ENCODE measurements around the gene CFAP52. TPM values are rescaled to one million over a fixed set of nuclear protein-coding genes. Genes with fewer than 3 reads are reported as not detected.
"Not testable (repeated sequence)": the region's sequence is repeated elsewhere in the genome, so short reads cannot be mapped to it uniquely, and the experiment has no call there.

Gene CFAP52, protein sequence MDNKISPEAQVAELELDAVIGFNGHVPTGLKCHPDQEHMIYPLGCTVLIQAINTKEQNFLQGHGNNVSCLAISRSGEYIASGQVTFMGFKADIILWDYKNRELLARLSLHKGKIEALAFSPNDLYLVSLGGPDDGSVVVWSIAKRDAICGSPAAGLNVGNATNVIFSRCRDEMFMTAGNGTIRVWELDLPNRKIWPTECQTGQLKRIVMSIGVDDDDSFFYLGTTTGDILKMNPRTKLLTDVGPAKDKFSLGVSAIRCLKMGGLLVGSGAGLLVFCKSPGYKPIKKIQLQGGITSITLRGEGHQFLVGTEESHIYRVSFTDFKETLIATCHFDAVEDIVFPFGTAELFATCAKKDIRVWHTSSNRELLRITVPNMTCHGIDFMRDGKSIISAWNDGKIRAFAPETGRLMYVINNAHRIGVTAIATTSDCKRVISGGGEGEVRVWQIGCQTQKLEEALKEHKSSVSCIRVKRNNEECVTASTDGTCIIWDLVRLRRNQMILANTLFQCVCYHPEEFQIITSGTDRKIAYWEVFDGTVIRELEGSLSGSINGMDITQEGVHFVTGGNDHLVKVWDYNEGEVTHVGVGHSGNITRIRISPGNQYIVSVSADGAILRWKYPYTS
- not detected in 2 replicates for total RNA-seq

DNA sequence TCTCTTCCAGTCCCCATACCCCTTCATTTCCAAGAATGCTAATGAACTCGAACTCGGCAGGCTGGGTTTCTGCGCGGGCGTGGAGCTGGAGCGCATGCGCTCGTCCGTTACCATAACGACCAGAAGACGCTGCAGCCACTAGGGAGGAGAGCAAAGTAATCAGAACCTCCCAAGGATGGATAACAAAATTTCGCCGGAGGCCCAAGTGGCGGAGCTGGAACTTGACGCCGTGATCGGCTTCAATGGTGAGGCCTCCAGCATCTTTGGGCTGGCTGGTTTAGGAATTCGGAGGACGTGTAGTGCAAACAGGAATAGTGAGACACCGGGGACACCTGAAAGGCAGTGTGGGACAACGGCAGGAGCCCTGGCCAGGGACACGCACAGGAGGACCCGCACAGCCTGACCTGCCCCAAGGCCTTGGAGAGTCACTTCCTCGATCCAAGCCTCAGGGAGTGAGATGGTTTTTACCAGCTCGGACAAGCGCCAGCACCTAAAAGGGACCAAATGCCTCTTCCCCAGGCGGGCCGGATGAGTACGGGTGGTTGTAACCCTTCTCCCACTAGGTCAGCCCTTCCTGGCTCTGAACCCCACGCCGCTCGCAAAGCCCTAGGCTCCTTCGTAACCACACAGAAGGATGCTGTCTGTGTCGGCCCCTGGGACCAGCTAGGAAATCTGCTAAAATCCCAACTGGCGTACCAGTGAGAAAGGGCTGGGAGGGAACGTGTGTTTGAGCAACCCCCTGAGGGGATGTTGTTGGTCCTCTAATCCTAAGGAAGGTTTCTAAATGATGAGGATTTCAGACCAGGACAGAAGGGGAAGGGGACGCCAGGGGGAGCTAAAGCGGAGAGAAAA lies at the start of gene CFAP52:
CFAP52 (plus strand) TSS at position 122 of the 852 bp plus-strand sequence; CDS start at position 176, 54 bp downstream.
- intact Hi-C loops (cut with micrococcal nuclease), result loop anchor here (2.0 kb wide), 2 partner anchors 100 to 168 kb away; no protein-coding TSS in a partner anchor

DNA sequence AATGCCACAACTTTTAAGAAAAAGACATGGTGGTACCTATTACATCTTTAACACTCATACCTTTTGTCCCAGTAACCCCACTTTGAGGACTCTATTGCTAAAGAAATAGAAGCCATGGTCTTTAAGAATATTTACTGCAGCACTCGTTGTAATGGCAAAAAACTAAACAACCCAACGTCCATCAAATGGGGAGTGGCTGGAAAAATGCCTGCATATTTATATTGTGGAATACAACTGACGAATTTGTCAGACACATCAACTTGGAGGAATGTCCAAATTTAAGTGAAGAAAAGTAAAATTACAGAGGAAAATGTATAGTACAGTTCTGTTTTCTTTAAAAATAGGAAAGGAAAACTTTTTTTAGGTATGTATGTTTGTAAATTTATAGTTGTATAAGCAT lies 48.7 kb upstream of the CFAP52 start:
- intact Hi-C loops (cut with micrococcal nuclease), result no loop called here

DNA sequence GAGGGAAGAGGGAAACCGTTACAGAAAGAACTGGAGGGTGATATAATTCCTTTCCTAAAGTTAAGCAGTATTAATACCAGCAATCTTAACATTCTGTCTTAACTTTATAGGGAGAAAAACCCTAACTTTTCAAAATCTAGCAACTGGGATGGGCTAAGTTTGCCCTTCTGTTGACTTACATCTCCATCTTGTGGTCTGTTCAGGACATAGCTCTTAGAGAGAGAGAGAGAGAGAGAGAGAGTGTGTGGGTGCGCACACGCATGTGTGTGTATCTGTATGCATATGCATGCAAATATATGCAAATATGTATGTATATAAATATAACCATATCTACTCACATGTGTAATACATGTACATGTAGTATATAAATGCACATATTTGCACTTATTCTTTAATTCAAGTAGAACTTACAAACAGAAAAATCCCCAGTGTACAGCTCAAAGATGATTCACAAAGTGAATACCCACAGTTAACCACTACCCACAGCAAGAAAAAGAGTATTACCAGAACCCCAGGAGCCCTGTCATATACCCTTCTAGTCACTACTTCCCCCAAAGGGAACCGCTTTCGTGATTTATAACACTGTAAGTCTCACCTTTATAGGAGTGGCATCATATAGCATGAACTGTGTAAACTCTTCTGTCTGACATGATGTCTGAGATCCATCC lies 47.3 kb upstream of the CFAP52 start:
- intact Hi-C loops (cut with micrococcal nuclease), result no loop called here

DNA sequence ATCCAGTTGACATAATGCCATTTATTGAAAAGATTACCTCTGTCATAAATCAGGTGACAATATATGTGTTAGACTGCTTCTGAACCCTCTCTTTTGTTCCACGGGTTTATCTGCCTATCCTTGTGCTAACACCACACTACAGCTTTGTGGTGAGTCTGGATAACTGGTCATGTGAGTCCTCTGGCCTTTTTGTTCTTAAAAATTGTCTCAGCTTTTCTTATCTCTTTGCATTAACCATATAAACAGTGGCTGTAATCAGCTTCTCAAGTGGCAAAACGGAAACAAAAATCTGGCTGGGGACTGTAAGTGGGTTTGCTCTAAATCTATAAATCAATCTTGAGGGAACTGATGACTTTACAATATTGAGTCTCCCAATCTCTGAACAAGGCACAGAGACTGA lies 45.4 kb upstream of the CFAP52 start:
- intact Hi-C loops (cut with micrococcal nuclease), result no loop called here

DNA sequence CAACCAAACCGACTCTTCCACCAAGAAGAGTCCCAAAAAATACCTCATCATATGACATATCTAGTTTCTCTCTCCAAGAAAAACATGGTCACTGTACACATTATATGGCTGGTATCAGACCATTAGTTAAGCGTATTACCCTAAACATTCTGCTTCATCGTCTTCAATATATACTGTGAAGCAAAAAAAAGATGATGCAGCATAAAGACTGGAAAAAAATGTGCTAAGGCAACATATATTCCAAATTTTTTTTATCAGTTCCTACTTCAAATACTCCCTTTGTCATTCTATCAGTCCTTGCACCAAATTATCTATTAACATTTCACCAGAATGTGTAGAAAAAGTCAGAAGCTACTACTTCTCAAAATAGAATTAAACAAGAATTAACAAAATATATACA lies 43.7 kb upstream of the CFAP52 start:
- intact Hi-C loops (cut with micrococcal nuclease), result no loop called here

DNA sequence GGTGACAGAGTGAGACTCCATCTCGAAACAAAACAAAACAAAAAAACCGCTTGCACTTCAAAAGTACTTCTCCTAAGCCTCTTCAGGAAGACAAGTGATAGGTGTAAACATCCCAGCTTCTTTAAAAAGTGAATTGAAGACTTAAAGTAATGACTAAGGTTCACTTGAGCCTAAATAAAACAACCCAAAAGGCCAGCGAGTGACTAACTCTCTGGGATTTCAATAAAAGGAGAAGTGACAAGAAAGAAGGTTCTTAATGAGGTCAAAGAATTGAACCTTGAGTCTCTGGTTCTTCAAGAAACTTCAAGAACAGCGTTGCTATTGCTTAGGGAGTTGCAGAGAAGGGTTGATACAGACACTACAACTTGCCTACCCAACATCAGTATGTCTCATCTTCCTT lies 43.0 kb upstream of the CFAP52 start:
- intact Hi-C loops (cut with micrococcal nuclease), result no loop called here

- intact Hi-C loops (cut with micrococcal nuclease), result no loop called here
These were observed 40.4 kb upstream of the CFAP52 start for GRCh38 chr17:9536061-9536460.

- intact Hi-C loops (cut with micrococcal nuclease), result no loop called here
These were observed 39.2 kb upstream of the CFAP52 start for GRCh38 chr17:9537177-9537776.

DNA sequence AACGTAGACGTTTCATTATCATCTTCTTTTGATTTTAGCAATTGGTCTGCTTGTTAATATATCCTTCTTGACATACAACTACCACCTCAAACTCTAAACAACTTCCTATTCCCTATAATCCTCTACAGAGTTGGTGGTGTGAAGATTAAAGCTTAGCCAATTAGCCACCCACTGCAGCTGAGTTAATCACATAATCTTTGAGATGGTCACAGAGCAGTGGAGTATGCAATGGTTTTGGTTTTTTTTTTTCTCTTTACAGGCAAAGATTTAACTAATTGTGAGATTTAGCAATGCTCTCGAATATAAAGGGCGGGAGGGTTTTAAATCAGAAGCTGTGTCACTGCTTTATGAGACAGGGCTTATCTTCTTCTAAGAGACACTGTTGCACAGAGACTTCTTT lies 37.8 kb upstream of the CFAP52 start:
- intact Hi-C loops (cut with micrococcal nuclease), result no loop called here

DNA sequence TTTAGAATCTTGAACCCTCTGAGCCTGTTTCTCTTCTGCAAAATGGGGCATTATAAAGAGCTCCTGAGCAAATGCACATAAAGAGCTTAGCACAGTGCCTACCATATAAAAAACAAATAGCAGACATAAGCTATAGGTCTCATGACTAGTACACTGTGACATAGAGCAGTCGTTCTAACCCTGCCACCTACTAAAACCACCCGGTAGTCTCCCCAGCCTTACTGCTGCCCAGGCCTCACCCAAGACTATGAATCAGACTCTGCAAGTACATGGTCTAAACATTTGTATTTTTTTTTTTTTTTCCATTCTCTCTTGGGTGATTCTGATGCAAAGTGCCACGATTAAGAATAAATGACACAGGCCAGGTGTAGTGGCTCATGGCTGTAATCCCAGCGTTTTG lies 34.7 kb upstream of the CFAP52 start:
- intact Hi-C loops (cut with micrococcal nuclease), result no loop called here

GRCh38 chr17:9544221-9544620 lies 32.2 kb upstream of the CFAP52 start:
- intact Hi-C loops (cut with micrococcal nuclease), result no loop called here

GRCh38 chr17:9549215-9549614 lies 27.2 kb upstream of the CFAP52 start:
- intact Hi-C loops (cut with micrococcal nuclease), result no loop called here

GRCh38 chr17:9553181-9553580 lies 23.3 kb upstream of the CFAP52 start:
- intact Hi-C loops (cut with micrococcal nuclease), result no loop called here

DNA sequence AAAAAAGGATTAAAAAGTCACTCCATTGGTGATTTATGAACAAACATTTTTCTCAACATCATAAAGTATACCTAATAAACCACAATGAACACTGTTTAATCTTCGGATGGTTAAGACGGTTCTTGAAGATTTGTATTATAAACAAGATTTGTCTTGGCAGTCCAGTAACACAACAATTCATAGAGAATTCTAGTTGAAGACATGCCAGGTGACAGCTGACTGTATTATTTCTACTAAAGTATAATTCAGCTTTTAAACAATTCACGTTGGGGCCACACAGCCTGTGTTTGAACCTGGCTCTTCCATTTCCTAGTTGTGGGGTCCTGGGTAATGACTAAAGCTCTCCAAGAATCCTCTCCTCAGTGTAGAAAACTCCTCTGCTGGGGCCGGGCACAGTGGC lies 22.8 kb upstream of the CFAP52 start:
- intact Hi-C loops (cut with micrococcal nuclease), result no loop called here

DNA sequence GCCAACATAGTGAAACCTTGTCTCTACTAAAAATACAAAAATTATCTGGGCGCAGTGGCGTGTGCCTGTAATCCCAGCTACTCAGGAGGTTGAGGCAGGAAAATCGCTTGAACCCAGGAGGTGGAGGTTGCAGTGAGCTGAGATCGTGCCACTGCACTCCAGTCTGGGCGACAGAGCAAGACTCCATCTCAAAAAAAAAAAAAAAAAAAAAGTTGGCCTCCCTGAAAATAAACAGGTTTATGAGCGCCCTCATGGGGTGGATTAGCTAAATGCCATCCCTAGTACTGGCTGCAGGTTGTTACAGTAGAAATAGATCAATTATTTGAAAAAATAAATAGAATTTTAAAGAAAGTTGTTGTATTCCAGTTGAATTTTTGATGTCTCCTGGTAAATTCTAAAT lies 21.7 kb upstream of the CFAP52 start:
- intact Hi-C loops (cut with micrococcal nuclease), result not testable (repeated sequence)

DNA sequence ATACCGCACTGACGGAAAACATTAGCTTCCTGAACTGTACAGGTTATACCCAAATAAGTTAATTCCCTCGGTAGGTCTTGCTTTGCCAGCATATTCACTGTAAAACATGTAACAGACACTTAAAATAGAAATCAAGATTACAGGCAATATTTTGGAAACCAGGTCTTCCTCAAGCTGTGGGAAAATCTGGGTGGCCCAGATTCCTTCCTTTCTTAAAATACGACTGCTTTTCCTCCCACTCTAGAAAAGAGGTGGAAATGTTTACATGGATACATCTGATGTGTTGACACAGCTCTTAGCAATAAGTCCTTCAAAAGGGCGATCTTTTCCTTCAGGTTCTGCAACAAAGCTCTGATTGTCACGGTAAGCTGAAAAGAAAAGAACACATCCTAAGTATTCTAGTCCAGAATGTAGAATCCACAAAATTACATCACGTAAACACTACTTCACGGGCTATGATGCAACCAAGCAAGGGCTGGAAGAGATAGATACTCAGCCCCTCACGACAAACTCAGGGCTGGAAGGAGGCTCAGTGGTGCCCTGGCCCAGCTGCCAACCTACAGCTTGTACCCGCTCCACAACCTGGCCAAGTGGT lies 19.2 kb upstream of the CFAP52 start:
- intact Hi-C loops (cut with micrococcal nuclease), result no loop called here

DNA sequence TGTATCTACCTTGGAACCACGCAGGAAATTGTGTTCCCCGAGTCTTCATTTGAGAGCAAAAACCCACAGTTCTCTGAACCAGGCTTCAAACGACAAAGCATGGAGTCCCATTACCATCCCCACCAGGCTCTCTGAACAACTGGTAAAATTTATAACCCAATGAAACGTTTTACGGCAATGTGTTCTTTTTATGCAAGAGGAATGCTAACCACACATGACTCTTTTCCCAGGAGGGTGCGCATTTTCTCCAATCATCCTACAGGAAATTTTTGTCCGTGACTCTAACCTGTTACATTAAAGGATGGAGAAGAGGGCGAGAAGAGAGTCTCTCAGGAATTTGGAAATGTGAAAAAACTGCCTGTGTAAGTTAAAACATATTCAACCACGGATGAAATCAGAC lies 18.6 kb upstream of the CFAP52 start:
- intact Hi-C loops (cut with micrococcal nuclease), result no loop called here

DNA sequence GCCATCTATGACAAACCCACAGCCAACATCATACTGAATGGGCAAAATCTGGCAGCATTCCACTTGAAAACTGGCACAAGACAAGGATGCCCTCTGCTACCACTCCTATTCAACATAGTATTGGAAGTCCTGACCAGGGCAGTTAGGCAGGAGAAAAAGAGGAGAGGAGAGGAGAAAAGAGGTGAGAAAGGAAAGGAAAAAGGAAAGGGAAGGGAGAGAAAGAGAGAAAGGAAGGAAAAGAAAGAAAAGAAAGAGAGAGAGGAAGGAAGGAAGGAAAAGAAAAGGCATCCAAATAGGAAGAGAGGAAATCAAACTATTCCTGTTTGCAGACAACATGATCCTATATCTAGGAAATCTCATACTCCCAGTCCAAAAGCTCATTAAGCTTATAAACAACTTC lies 12.3 kb upstream of the CFAP52 start:
- intact Hi-C loops (cut with micrococcal nuclease), result no loop called here

GRCh38 chr17:9566067-9566466 lies 10.4 kb upstream of the CFAP52 start:
- intact Hi-C loops (cut with micrococcal nuclease), result no loop called here

DNA sequence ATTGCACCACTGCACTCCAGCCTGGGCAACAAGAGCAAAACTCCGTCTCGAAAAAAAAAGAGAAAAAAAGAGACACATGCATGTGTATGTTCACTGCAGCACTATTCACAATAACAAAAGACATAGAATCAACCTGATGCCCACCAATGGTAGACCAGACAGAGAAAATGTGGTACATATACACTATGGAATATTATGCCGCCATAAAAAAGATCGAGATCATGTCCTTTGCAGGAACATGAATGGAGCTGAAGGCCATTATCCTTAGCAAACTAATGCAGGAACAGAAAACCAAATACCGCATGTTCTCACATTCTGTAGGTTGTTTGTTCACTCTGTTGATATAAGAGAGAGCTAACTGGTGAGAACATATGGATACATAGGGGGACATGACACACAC lies 9.7 kb upstream of the CFAP52 start:
- intact Hi-C loops (cut with micrococcal nuclease), result not testable (repeated sequence)

- intact Hi-C loops (cut with micrococcal nuclease), result no loop called here
These were observed 8.4 kb upstream of the CFAP52 start for GRCh38 chr17:9568004-9568403.

Data from T-helper 2 cell treated with Interferon-gamma antibody and Interleukin-4, amounts not matched to agents 100 ng/mL and 5 ng/mL, for 36 hours (primary cell).